GM18951 (cell line): Measurements from ENCODE around the gene RPH3AL.
"Not testable (repeated sequence)": the region's sequence is repeated elsewhere in the genome, so short reads cannot be mapped to it uniquely, and the experiment has no call there.

ENCODE experiments used
- POLR2A ChIP-seq: IDR thresholded peaks from 4 replicates; pipeline ENCODE4 v1.6.1; 2011; ENCODE audit warnings: mild to moderate bottlenecking; ENCODE audit not compliant: insufficient read length, insufficient read depth; ENCODE audit errors: extremely low read depth
- in situ Hi-C: fragments of 300-500 bp; cut with MboI; formaldehyde crosslinking; loops from one replicate; pipeline ENCODE4 v1.12.0; 2022; ENCODE audit warnings: low sequenced_read_pairs, mixed read lengths, inconsistent platforms; ENCODE audit not compliant: unreplicated experiment

RPH3AL gene

GRCh38 chr17:282000-282911 lies 70.4 kb downstream of the RPH3AL start:
- in situ Hi-C loops = no loop called here
- no peak for TF ChIP-seq POLR2A

GRCh38 chr17:281365-281999 lies 71.1 kb downstream of the RPH3AL start:
- TF ChIP-seq POLR2A = no peak
- in situ Hi-C loops = no loop called here

DNA sequence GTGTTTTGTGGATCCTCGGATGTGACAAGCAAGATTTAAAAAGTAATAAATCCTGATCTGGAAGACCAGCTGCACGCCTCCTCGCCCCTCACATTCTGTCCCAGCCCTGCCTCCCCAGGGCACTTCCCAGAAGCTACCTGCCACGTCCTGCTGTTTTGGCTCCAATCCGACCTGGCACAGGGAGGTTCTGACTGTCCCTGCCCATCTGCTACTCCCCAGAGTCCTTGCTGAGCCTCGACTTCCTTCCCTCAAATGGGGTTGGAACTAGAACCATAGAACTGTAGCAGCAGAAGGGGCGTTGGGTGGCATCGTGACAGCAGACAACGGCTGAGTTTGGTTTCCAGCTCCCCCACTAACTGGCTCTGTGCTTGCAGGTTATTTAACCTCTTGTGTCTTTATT lies 71.7 kb downstream of the RPH3AL start:
- in situ Hi-C loops = no loop called here

DNA sequence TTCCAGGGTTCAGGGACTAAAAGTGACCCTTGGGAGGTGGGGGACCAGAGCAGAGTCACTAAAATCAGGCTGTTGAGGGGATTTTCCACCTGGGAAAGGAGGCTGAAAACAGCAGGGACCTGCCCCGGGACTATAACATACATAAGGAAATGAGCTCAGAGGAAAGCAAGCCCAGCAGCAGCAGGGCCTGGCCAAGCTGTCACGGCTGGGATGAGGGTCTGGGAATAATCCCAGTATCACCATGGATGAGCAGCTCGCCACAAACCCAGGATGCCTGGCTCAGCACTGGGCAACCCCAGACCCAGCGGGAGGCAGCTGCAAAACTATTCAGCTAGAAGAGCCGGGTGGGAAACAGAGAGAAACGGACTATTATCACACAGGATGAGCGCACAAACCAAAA lies 72.4 kb downstream of the RPH3AL start:
- TF ChIP-seq POLR2A = no peak
- in situ Hi-C loops = no loop called here

More for the DNA sequence above, 71.7 kb downstream of the RPH3AL start:
- no peak for TF ChIP-seq POLR2A

DNA sequence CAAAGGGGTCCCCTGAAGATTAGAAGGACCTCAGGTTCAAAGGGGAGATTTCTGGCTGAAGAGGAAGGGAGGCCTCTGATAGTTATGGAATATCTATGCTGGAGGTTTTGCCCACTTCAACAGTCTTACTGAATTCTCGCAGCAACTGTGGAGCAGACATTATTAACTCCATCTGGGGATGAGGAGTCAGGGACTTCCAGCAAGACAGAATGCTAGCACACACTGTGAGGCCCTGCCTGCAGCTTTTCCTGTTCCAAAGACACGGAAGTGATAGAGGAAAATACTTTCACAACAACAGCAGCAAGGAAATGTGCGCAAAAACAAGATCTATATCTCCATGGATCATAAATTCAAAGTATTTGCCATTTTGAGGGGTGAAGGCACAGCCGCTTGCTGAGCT lies 72.8 kb downstream of the RPH3AL start:
- in situ Hi-C loops = no loop called here

DNA sequence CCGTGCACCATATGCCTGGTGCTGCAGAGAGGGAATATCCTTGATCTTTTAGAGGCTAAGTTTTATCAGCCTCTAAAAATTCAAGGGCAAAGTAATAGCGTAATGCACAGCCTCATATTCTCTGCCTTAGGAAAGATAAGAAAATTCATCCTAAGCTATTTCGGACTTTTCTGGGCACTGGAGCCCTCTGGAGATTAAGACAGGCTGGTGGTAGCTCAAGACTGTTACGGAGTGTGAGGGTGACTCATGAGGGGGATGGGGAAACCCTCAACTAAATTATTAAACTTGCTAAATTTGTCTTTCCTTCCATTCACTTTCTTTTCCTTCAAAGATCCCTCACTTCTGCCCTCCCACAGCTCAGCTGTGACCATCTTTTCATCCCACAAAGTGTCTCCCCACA lies 73.3 kb downstream of the RPH3AL start:
- in situ Hi-C loops = no loop called here
- no peak for TF ChIP-seq POLR2A

More for the DNA sequence above, 72.8 kb downstream of the RPH3AL start:
- no peak for TF ChIP-seq POLR2A

- in situ Hi-C loops = no loop called here
- no peak for TF ChIP-seq POLR2A
Observed at GRCh38 chr17:278676-279059, 73.9 kb downstream of the RPH3AL start.

DNA sequence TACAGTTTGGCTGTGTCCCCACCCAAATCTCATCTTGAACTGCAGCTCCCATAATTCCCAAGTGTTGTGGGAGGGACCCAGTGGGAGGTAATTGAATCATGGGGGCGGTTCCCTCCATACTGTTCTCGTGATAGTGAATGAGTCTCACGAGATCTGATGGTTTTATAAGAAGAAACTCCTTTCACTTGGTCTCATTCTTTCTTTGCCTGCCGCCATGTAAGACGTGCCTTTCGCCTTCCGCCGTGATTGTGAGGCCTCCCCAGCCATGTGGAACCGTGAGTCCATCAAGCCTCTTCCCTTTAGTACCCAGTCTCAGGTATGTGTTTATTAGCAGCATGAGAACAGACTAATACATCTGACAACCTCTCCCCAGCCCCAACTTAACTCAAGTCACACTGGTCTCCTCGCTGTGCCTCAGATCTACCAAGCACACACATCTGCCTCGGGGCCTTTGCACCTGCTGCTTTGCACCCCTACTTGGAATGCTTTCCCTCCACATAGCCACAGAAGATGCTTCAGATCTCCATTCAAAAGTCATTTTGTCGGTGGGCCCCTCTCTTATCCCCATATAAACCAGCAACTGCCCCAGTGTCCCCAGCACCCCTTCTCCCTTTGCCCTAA lies 74.4 kb downstream of the RPH3AL start:
- in situ Hi-C loops = no loop called here
- TF ChIP-seq POLR2A = no peak

DNA sequence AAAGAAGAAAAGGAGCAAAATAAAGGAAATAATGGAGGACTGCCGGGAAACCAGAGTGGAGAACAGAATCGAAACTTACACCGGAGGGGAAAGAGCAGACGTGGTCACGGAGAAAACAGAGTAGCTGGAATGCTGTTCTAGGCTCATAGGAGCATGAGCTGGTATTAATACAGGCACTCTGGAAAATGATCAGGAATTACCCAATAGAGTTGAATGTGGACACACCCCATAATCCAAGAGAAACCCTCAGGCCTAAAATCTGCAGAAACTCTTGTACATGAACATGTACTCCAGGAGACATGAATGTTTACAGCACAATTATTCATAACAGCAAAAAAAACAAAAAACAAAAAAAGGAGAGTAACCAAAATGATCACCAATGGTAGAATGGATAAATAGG lies 77.7 kb downstream of the RPH3AL start:
- TF ChIP-seq POLR2A = no peak
- in situ Hi-C loops = no loop called here

DNA sequence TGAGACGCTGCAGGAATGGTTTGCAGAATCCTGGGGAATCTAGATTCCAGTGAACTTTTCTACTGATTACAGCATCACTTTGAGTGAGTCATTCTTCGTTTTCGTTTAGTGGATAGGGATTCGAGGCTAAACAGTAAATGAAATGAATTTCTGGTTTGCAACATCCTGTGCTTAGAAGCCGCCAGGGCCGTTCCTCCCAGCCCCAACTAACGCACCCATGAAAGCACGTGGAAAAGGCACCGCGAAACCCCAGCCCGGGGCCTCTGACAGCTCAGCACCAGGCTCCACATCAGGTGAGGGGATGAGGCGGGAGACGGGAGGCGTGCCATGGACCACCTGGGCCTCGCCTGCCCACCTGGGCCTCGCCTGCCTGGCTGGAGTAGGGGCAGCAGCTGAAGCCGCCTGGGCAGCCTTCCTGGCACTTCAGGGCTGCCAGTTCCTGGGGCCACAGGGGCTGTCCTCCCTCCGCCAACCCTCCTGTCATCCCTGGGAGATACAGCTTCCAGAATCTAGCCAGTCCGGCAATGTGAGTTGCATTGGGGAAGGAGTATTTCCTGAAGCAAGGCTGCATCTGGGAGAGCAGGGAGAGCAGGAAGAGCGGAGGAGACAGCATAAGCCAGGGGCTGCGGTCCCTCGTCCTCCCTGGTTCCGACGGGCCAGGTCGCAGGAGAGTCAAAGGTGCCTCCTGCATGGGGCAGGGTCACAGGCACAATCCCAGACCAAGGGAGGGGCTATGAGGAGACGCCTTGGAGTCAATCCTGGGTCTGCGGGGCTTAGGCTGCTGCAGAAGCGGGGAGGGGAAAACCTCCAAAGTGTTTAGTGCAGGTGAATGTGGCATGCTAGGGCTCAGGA lies 78.4 kb downstream of the RPH3AL start:
- TF ChIP-seq POLR2A = no peak
- in situ Hi-C loops = no loop called here

GRCh38 chr17:272856-273255 lies 79.8 kb downstream of the RPH3AL start:
- in situ Hi-C loops = not testable (repeated sequence)

- in situ Hi-C loops = not testable (repeated sequence)
Observed at GRCh38 chr17:271928-272623, 80.5 kb downstream of the RPH3AL start.
